Right lobe of liver (tissue), 4 donors: ENCODE results near the gene SEPTIN5.

ENCODE experiments used
- CTCF ChIP-seq, 4 donors: fragments of 200-600 bp in 3 of 4; fragments of 450-650 bp in 1 of 4; IDR thresholded peaks; one replicate each; pipeline versions ENCODE4 v1.5.1 to v1.8.0; 2016 to 2022; ENCODE audit warnings: antibody characterized with exemption in 4 of 4, mild to moderate bottlenecking in 2 of 4
- POLR2A ChIP-seq: fragments of 450-650 bp; IDR thresholded peaks from one replicate; pipeline ENCODE4 v1.6.1; 2017; ENCODE audit warnings: antibody characterized with exemption, mild to moderate bottlenecking
- donor health status: DM: no; HTN: no; CAD: no.
- donor health status: DM: no; HTN: no; CAD: no.
- donor health status: DM: no; HTN: yes; CAD: no.

DNA sequence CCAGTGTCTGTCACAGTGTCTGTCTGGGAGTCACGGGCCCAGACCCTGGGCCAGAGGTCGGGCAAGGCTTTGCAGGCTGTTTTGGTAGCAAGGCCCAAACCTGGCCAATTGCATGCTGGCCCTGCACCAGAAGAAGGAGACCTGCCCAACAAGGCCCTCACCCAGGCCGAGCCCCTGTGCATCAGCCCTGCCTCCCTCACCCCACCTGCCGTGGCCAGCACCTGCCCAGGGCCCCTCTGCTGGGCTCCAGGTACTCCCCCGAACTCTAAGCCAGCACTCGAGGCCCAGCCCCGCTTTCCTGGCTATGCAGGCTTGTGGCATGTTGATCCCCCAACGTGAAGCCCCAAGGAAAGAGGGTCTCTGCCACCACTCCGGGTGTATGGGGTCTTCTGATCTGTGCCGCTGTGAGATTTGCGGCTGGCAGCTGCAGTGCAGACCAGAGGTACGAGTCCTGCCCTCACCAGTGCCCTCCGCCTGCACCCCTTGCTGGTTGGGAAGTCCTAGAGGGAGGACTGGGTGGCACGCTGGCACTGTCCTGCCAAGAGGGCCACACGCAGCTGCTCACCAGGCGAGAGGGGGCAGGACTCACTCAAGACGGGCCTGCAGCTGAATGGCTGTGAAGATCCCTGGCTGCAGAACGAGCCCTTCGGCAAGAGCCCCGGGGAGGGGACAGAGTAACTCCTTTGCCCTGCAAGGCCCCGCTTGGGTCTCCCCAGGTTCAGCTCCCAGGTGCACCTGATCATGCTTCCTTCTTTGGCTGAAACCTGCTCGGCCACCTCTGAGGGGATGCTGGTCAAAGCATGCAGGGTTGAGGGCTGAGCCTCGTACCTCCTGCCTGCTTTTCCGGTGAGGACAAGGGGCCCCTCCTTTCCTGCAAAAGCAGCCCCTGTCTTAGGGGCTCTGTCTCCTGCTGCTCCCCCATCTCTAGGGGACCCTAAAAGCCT lies 6.7 kb upstream of the SEPTIN5 start:
- TF ChIP-seq CTCF (IDR thresholded peaks at IDR 0.05) (no peak), POLR2A (no peak)
